GM18499 (cell line): Measurements from ENCODE around the gene TUBG1.
"Not testable (repeated sequence)": the region's sequence is repeated elsewhere in the genome, so short reads cannot be mapped to it uniquely, and the experiment has no call there.

ENCODE experiments used
- ATAC-seq: cut with Tn5 transposase; IDR thresholded peaks from one replicate; pipeline ENCODE4 v1.9.1; 2021; ENCODE audit warnings: moderate number of reproducible peaks; ENCODE audit not compliant: insufficient read depth, unreplicated experiment

TUBG1 gene

DNA sequence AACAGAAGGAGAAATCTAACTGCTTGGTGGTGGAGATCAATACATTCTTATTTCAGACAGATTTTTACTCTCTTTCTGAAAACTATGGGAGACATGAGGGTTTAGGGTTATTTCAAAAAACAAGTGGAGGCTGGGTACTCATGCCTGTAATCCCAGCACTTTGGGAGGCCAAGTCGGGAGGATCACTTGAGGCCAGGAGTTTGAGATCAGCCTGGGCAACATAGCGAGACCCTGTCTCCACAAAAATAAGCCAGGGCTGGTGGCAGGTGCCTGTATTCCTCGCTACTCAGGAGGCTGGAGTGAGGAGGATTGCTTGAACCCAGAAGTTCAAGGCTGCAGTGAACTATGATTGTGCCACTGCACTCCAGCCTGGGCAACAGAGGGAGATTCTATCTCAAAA is 12.5 kb downstream of the TUBG1 start:
- not testable (repeated sequence) for ATAC-seq

- no peak for ATAC-seq
Measured at GRCh38 chr17:42623271-42623670, 13.8 kb downstream of the TUBG1 start.

- ATAC-seq, result no peak
Measured at GRCh38 chr17:42623732-42624596, 14.5 kb downstream of the TUBG1 start.

GRCh38 chr17:42627032-42627764 is 17.7 kb downstream of the TUBG1 start:
- not testable (repeated sequence) for ATAC-seq

DNA sequence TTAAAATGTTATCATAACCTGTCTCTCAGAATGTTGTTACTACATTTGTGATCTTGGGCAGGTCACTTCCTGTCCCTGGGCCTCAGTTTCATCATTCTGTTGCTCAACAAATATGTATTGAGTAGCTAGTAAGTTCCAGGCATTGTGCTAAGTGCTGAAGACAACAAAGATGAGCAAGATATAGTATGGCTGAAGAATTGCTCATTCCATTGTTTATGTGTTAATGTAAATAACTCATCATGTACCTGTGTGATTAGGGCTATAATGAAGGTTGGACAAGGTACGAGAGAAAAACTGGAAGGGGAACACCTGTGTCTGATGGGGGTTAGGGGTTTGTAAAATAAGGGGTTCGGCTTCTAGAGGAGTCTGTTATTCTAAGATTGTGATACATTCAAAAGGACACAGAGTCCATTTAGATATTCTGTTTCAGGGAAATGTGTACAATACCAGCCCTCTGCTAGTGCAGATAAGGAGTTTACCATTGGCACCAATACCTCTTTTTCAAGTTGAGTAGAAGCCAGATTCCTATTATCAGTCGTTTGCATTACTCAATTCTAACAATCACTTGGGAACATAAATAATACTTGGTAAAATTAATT is 20.0 kb downstream of the TUBG1 start:
- no peak for ATAC-seq

- no peak for ATAC-seq
Measured at GRCh38 chr17:42632949-42633444, 23.5 kb downstream of the TUBG1 start.

- no peak for ATAC-seq
Measured at GRCh38 chr17:42639525-42640113, 30.1 kb downstream of the TUBG1 start.

DNA sequence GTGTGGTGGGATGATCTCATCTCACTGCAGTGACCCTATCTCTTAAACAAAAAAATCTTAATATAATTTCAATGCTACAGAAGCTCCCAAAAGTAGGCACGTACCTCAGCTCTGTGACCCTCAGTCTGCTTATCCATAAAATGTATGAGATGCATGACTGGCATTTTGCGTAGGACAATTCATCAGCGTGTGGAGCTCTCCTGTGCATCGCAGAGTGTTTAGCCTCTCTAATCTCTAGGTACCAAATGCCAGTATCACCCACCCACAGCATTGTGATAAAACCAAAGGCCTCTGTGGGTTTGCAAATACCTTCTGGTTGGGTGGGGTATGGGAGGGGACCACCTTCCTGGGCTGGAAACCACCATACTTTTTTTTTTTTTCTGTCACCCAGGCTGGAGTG is 30.6 kb downstream of the TUBG1 start:
- no peak for ATAC-seq

DNA sequence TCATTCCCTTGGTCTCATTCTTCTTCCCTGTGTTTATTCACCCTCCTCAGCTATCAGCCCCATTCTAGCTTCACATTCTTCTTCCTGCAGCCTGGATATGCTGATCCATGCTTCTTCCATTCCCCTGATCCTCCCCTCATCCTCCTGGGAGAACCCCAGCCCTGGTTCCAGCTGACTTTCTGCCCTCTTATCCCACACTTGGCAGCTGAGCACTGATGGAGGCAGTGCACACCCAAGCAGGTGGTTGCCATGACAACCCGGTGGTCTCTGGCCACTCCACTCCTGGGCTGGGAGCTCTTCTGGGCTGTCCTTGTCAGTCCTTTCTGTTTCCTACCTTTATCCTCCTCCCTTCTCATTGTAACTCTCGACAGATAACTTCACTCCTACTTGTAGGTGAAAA is 32.9 kb downstream of the TUBG1 start:
- ATAC-seq, result no peak

DNA sequence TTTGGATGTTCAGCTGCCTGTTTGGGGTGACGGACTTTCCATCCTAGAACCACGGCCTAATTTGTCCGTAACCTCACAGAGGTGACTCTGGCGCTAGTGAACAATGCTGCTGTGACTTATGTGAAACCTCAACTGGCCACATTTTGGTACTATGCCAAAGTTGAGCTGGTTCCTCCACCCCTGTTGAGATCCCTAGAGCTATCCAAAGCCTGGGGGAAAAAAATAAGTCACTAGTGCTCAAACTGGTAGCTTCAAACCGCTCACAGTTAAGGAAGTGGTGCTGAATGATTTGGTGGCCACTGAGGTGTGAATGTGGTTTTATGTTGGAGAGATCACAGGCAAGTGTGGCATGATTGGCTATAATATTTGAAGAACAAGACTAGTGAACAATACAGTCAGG is 38.3 kb downstream of the TUBG1 start:
- ATAC-seq, result no peak

DNA sequence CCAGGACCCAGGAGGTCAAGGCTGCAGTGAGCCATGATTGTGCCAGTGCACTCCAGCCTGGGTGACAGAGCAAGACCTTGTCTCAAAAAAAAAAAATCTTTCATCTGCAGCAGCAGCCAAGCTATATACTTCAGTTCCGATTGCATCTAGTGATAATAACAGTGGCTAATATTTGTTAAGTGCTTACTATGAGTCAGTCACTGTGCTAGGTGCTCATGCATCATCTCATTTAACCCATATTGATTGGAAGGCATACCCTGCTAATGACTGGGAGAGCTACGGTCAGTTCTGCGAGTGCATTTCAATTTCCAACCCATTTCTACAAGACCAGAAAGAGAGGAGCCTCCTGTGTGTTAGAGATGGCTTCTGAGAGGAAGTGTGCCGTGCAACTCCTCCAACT is 41.9 kb downstream of the TUBG1 start:
- no peak for ATAC-seq

DNA sequence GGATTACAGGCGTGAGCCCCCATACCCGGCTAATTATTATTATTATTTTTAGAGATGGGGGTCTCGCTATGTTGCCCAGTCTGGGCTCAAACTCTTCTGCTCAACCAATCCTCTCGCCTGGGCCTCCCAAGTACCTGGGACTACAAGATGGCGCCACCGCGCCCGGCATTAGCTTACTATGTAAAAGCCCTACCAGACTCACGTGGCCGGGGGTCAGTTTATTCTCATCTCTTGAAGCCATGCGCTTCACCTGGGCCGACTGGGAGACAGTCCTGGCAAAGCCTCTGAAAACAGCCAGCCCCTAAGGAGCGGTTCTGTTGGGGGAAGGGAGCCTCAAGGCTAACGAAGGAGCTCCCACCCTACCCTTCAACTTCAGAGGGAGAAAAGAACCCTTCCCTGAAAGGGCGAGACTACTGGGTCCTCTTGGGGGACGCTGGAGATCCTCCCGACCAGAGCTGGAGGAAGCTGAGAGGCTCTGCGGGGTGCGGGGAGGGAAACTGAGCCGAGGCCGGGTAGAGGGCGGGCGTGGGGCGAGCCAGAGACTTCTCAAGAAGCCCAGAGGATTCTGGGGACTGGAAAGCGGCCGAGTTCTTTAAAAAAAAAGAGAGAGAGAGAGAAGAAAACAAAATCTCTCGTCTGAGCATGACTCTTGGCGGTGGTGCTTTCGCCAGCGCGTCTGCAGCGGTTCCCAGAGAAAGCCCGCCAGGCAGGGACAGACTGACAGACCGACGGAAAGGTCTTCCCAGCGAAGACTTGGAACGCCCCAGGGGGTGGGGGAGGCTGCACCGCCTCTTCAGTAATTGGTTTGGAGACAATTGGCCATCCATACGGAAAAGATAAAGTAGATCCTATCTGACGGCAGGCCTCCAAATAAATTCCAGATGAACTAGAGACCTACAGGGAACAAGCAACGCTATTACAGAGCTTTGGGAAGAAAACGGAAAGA is 44.0 kb downstream of the TUBG1 start:
- no peak for ATAC-seq

DNA sequence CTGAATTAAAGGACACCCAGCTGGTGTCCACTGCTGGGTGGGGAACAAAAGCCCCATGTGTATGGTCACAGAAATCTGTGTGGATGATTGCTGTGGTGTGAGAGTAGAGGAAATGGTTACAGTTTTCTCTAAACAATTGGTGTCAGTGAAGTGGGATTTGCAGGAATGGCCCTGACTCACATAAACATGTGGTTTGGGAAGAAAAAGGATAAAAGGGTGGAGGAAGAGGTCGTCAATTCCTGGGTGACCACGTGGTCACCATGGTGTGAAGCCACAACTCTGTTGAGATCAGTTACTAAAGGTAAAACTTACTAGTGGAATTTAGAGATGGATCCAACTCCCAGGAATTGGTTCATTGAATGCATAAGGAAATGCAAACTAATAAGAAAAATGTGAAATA is 46.0 kb downstream of the TUBG1 start:
- ATAC-seq, result no peak

DNA sequence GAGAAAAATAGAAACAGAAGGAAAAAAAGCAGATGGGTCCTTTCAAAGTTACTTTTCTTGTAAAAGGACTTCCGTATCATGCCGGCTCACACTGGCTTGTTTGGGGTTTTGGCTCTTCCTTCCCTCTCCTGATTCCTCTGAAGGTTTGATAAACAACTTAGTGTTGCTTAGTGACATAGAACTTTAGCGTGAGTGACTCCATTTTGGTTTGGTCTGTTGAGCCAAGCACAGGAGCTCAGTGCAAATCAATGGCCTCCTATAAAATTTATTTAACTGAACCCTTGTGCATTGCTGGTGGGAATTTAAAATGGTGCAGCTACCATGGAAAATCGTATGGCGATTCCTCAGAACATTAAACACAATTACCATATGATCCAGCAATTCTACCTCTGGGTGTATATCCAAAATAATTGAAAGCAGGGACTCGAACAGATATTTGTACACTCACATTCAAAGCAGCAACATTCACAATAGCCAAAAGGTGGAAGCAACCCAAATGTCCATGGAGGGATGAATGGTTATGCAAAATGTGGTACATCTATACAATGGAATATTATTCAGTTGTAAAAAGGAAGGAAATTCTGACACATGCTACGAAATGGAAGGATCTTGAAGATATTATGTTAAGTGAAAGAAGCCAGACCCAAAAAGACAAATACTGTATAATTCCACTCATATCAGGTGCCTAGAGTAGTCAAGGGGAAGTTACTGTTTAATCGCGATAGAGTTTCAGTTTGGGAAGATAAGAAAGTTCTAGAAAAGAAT is 48.5 kb downstream of the TUBG1 start:
- ATAC-seq, result no peak

DNA sequence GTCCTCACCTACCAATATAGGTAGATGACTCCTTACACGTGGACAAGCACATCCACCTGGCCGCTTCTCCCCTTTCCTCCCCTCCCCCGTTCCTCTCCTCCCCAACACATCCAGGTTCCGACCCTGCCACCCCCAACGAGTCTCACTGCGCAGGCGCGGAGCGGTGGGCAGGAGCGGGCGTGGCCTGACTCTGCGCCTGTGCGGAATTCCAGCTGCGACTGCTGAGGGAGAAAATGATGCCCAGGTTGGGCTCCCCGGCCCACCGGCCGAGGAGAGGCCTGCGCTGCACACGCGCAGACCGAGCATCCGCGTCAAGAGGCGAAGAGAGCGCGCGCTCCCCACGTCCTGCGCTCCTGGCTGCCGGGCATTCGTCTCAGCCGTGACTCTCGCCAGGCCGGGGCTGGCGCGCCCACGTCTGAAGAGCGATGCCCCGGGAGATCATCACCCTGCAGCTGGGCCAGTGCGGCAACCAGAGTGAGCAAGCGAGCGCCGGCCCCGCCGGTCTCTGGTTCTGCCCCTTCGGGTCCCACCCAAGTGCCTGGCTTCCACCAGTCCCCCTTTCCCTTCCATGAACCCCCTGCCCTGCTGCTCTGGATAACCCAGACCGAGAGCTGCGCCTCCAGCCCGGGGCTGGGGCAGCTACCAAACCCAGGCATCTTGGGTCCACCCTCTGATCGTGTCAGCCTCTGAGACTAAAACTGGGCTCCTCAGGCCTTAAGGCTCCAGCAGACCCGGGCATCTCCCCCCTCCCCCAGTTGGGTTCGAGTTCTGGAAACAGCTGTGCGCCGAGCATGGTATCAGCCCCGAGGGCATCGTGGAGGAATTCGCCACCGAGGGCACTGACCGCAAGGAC is 49.8 kb downstream of the TUBG1 start, which contains the start of gene TUBG2:
TSS of gene TUBG2 (plus strand) at position 206 of the 853 bp plus-strand sequence. CDS start at position 426, 220 bp downstream.
- no peak for ATAC-seq

GRCh38 chr17:42659932-42660274 is 50.4 kb downstream of the TUBG1 start:
- ATAC-seq, result not testable (repeated sequence)

DNA sequence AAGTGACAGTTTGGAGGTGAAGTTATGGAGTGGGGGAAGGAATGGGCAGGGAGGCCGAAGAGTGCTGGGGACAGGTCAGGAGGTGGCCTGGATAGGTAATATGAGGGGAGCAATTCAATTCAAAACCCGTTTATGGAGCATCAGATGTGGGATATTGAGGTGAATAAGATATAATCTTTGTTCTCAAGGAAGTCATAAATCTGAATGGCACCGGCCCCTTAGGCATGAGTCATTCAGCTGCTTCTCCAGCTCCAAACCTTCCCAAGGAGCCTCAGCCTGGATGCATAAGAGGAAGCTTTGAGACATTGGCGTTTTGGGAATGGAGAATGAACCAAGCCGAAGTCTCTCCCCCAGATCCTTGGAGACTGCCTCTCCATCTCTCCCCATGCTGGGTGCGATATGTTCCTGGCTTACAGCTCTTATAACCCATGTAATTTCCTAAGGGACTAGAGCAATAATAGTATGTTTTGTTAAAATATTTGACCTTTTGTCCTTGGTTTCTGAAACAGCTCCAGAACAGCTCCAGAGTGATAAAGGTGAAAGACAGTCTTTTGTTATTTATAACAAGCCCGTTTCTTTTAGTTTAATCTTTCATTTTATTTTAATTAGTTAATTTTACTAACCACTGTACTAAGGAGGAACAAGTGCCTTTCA is 51.3 kb downstream of the TUBG1 start:
- ATAC-seq, result no peak
